Stimulated activated CD4-positive, alpha-beta T cell treated with anti-CD3 and anti-CD28 coated beads, Interleukin-15, amount 100 ng/mL, for 48 hours (primary cell): ENCODE data around the gene CIDEC.
"Not testable (repeated sequence)": the region's sequence is repeated elsewhere in the genome, so short reads cannot be mapped to it uniquely, and the experiment has no call there.

Experiments used
- DNase-seq, 2 donors: peaks; one replicate each; pipeline ENCODE4 v3.0.0-alpha.2; 2020; ENCODE audit warnings: low read depth in 2 of 2

The CIDEC gene

GRCh38 chr3:9901967-9902366 lies 21.9 kb upstream of the CIDEC start:
- DNase-seq, result no peak

- DNase-seq, result not testable (repeated sequence)
These were observed 20.9 kb upstream of the CIDEC start for GRCh38 chr3:9900965-9901415.

GRCh38 chr3:9899289-9899791 lies 19.3 kb upstream of the CIDEC start:
- no peak for DNase-seq

- DNase-seq, result no peak
These were observed 18.6 kb upstream of the CIDEC start for GRCh38 chr3:9898467-9899241.

- no peak for DNase-seq
These were observed 17.6 kb upstream of the CIDEC start for GRCh38 chr3:9897408-9898372.

GRCh38 chr3:9896755-9897407 lies 16.8 kb upstream of the CIDEC start:
- DNase-seq, result not testable (repeated sequence)

- DNase-seq, result not testable (repeated sequence)
These were observed 15.7 kb upstream of the CIDEC start for GRCh38 chr3:9895715-9896114.

GRCh38 chr3:9893739-9894138 lies 13.7 kb upstream of the CIDEC start:
- no peak for DNase-seq

GRCh38 chr3:9891072-9891622 lies 11.1 kb upstream of the CIDEC start:
- DNase-seq, result no peak

GRCh38 chr3:9890249-9891071 lies 10.4 kb upstream of the CIDEC start, which contains the start of gene JAGN1:
TSS of gene JAGN1 (plus strand) at chr3:9890610. CDS start at chr3:9890723, 113 bp downstream.
- peak; percentile 84 to 85 for DNase-seq

GRCh38 chr3:9889405-9889804 lies 9.4 kb upstream of the CIDEC start:
- DNase-seq, result no peak

- no peak for DNase-seq
These were observed 8.5 kb upstream of the CIDEC start for GRCh38 chr3:9888540-9888939.

GRCh38 chr3:9887480-9887879 lies 7.4 kb upstream of the CIDEC start:
- no peak for DNase-seq

GRCh38 chr3:9886328-9886727 lies 6.3 kb upstream of the CIDEC start:
- no peak for DNase-seq

- DNase-seq, result no peak
These were observed 4.6 kb upstream of the CIDEC start for GRCh38 chr3:9884555-9885165.

- no peak for DNase-seq
These were observed 3.9 kb upstream of the CIDEC start for GRCh38 chr3:9883706-9884554.

- DNase-seq, result no peak
These were observed 1.4 kb upstream of the CIDEC start for GRCh38 chr3:9881441-9881840.

GRCh38 chr3:9878700-9879099 lies 1.4 kb downstream of the CIDEC start:
- no peak for DNase-seq

GRCh38 chr3:9876991-9877390 lies 3.1 kb downstream of the CIDEC start:
- DNase-seq, result no peak
